Sigmoid colon (tissue), 7 donors: ENCODE measurements around the gene LXN. TPM values are rescaled to one million over a fixed set of nuclear protein-coding genes. Genes with fewer than 3 reads are reported as not detected.

Source experiments
- DNase-seq: peaks from one replicate; pipeline ENCODE4 v3.0.0-alpha.2; 2019
- H3K27ac ChIP-seq, 4 donors: fragments of 200-600 bp; sonication (generic); one replicate each; pipeline ENCODE4 v1.5.1; 2016 to 2019; ENCODE audit warnings: mild to moderate bottlenecking in 1 of 4
- H3K27me3 ChIP-seq, 3 donors: fragments of 200-600 bp; sonication (generic); one replicate each; pipeline ENCODE4 v1.5.1; 2019; ENCODE audit warnings: mild to moderate bottlenecking in 1 of 3
- H3K36me3 ChIP-seq, 4 donors: fragments of 200-600 bp; sonication (generic); one replicate each; pipeline ENCODE4 v1.5.1; 2016 to 2019
- H3K4me1 ChIP-seq, 4 donors: fragments of 200-600 bp; sonication (generic); one replicate each; pipeline ENCODE4 v1.5.1; 2017 to 2019
- H3K4me3 ChIP-seq, 4 donors: fragments of 200-600 bp; sonication (generic); one replicate each; pipeline ENCODE4 v1.5.1; 2017 to 2019; ENCODE audit warnings: mild to moderate bottlenecking in 2 of 4, moderate library complexity in 1 of 4
- H3K9me3 ChIP-seq, 4 donors: fragments of 200-600 bp in 3 of 4; sonication (generic) in 3 of 4; one replicate each; pipeline versions ENCODE4 v1.5.1 to v1.6.1; 2013 to 2019
- EP300 ChIP-seq, 4 donors: sonication (generic); formaldehyde crosslinking; IDR thresholded peaks; one replicate each; pipeline ENCODE4 v1.6.1; 2017; ENCODE audit warnings: antibody characterized with exemption in 4 of 4
- POLR2A ChIP-seq, 2 donors: fragments of 450-650 bp; IDR thresholded peaks; one replicate each; pipeline ENCODE4 v1.6.1; 2016; ENCODE audit warnings: antibody characterized with exemption in 2 of 2, mild to moderate bottlenecking in 2 of 2, moderate library complexity in 2 of 2
- POLR2AphosphoS5 ChIP-seq, 4 donors: sonication (generic); formaldehyde crosslinking; IDR thresholded peaks; one replicate each; pipeline ENCODE4 v1.6.1; 2017; ENCODE audit warnings: antibody characterized with exemption in 4 of 4
- WGBS, 2 donors: extraction: QIAGEN DNeasy Blood & Tissue Kit; methylation state at CpG; one replicate each; pipeline ENCODE4 v1.1.7; 2013; 5-methylcytosine and 5-hydroxymethylcytosine counted together
- intact Hi-C: fragments of 100-400 bp; cut with DNase I; formaldehyde crosslinking; loops from one replicate; pipeline ENCODE4 v1.15.1; 2023
- polyA plus RNA-seq, 3 donors: library from polyadenylated mRNA; stranded (reverse); fragments of 200-250 nt; gene quantifications; one replicate each; pipeline ENCODE4 v1.2.3, GENCODE V29; 2013
- total RNA-seq, 4 donors: library from RNA; depleted of rRNA; stranded (reverse); fragments of >200 nt; gene quantifications; one replicate each; pipeline ENCODE4 v1.1.0, GENCODE V29; 2016
- TF ChIP-seq, protein P1 (sequence below), 4 experiments: fragments of 450-650 bp in 3 of 4; fragments of 200-600 bp in 1 of 4; IDR thresholded peaks; one replicate each; pipeline ENCODE4 v1.5.1; 2016 to 2019; ENCODE audit warnings: antibody characterized with exemption in 4 of 4, mild to moderate bottlenecking in 3 of 4, moderate library complexity in 2 of 4
- donor health status: healthy with polysubstance abuse.
- donor health status: Bipolar disorder and iron deficiency.
- donor health status: healthy.

The LXN gene
- total and polyA plus RNA-seq, 7 donors: 8.6 to 97.3 (median 13.2) TPM

DNA sequence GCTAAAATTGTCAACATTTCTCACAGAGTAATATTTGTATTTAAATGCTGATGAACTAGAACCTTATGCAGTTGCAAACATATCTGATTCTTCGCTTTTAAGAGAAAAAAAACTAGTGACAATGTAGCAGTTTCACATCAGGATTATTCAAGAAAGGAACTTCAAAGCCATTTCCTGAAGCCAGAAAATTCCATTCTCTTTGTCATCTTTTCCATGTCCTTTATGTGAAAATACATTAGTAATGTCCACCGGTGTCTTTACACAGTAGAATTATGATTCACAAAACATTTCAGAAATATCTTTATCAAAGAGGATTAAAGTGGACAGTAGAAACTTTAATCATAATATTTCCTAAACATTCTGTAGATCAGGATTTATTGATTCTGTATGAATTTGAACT, 12.7 kb upstream of the LXN start:
- Histone ChIP-seq H3K27me3 (no peaks in the 10 kb centered on the region), H3K36me3 (peaks cover 0 to 35% (median 0%) of the 10 kb centered on the region in 4 donors), H3K4me3 (no peak overlapping the region), H3K9me3 (no peaks in the 10 kb centered on the region), H3K27ac (no peak overlapping the region), H3K4me1 (no peaks in the 10 kb centered on the region)
- no peak for DNase-seq
- intact Hi-C loops: no loop called here
- WGBS, 2 donors: 93 to 98% methylated on average over 2 of the region's 2 CpGs
- no peak for TF ChIP-seq POLR2AphosphoS5 (IDR thresholded peaks at IDR 0.05)
- no peak for TF ChIP-seq EP300 (IDR thresholded peaks at IDR 0.05)
- no peak for TF ChIP-seq POLR2A (IDR thresholded peaks at IDR 0.05)
- TF ChIP-seq, protein P1, sequence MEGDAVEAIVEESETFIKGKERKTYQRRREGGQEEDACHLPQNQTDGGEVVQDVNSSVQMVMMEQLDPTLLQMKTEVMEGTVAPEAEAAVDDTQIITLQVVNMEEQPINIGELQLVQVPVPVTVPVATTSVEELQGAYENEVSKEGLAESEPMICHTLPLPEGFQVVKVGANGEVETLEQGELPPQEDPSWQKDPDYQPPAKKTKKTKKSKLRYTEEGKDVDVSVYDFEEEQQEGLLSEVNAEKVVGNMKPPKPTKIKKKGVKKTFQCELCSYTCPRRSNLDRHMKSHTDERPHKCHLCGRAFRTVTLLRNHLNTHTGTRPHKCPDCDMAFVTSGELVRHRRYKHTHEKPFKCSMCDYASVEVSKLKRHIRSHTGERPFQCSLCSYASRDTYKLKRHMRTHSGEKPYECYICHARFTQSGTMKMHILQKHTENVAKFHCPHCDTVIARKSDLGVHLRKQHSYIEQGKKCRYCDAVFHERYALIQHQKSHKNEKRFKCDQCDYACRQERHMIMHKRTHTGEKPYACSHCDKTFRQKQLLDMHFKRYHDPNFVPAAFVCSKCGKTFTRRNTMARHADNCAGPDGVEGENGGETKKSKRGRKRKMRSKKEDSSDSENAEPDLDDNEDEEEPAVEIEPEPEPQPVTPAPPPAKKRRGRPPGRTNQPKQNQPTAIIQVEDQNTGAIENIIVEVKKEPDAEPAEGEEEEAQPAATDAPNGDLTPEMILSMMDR (IDR thresholded peaks at IDR 0.05): no peak

DNA sequence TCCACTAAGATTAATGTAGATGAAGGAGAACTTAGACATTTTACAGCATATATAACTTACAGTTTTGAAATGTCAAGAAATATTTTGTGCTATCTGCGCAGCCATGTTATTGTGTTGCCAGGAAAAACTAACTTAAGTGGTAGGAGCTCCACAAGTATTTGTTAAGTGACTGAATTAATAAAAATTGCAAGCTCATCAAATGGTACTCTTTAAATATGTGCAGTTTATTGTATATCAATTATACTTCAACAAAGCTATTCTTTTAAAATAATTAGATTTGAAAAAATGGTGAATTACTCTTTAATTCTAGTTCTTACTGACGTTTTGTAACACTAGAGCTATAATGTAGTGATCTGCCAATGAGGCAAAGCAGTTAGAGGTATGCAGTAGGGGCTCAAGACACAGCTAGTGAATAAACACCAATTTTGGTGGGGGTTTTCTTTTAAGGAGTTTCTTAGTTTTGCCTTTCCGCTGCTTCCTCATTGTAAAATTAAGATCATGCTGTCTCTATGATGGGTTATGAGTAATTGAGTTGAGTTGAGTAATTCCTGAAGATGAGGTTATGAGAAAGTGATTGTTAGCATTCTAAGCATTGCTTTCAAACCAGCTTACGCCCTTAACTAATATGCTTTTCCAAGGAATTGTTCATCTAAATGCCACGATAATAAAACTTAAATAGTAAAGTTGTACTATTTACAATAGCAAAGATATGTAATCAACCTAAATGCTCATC, 10.9 kb upstream of the LXN start:
- Histone ChIP-seq H3K27ac (no peak overlapping the region), H3K27me3 (no peaks in the 10 kb centered on the region), H3K4me1 (no peaks in the 10 kb centered on the region), H3K4me3 (no peak overlapping the region), H3K36me3 (peaks cover 0 to 44% (median 0%) of the 10 kb centered on the region in 4 donors), H3K9me3 (no peaks in the 10 kb centered on the region)
- no peak for DNase-seq
- 82 to 91% methylated on average over 5 of the region's 5 CpGs for WGBS, 2 donors
- intact Hi-C loops: no loop called here
- no peak for TF ChIP-seq POLR2AphosphoS5 (IDR thresholded peaks at IDR 0.05)
- no peak for TF ChIP-seq POLR2A (IDR thresholded peaks at IDR 0.05)
- TF ChIP-seq, protein P1 (IDR thresholded peaks at IDR 0.05): no peak
- TF ChIP-seq EP300 (IDR thresholded peaks at IDR 0.05): no peak

DNA sequence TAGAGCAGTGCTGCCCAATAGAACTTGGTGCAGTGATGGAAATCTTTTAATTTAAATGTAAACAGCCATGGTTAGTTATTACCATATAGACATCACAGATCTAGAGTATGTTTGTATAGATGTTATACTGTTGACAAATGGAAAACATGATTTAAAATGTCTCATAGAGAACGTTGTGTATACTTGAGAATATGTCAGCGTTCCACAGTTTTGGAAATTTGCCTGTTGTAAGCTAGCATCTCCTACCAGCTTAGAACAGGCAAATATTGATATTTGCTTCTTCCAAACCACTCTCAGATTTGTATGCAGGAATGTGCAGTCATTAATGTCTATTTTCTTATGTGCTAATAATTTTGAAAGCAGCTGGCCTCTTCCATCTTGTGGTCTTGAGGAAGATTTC, 8.4 kb upstream of the LXN start:
- Histone ChIP-seq H3K27ac (no peak overlapping the region), H3K27me3 (no peaks in the 10 kb centered on the region), H3K4me1 (no peaks in the 10 kb centered on the region), H3K4me3 (no peak overlapping the region), H3K36me3 (peaks cover 0 to 54% (median 0%) of the 10 kb centered on the region in 4 donors), H3K9me3 (no peaks in the 10 kb centered on the region)
- 81 to 82% methylated on average over 2 of the region's 2 CpGs for WGBS, 2 donors
- no peak for DNase-seq
- TF ChIP-seq EP300 (IDR thresholded peaks at IDR 0.05) (no peak), POLR2AphosphoS5 (IDR thresholded peaks at IDR 0.05) (no peak), POLR2A (IDR thresholded peaks at IDR 0.05) (no peak)
- TF ChIP-seq, protein P1 (IDR thresholded peaks at IDR 0.05): no peak
- intact Hi-C loops: no loop called here

DNA sequence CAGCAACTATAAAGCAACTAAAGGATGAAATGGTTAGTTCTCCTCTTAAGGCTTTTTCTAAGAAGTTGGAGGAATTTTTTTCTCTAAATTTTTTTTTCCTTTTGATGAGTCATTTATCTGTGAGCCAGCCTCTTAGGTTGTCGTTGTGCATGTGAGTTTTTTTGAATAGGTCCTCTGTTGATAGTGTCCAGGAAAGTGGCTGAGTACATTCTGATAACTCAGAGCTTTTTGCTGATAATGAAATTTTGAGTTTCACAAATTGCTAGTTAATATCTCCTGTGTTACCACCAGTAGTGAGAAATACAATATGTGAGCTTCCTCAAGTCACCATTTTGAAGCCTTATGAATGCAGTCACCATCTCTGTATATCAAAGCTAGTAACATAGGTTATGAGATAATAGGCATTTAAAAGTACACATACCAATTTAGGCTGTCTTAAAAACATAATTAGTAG, 7.1 kb upstream of the LXN start:
- intact Hi-C loops: no loop called here
- no peaks in the 10 kb centered on the region for H3K27me3 ChIP-seq
- whole genome bisulfite sequencing, 2 donors: 60 to 72% methylated on average over 1 of the region's 1 CpG
- no peaks in the 10 kb centered on the region for H3K9me3 ChIP-seq
- DNase-seq: no peak
- no peak overlapping the region for H3K27ac ChIP-seq
- H3K36me3 ChIP-seq: peaks cover 0 to 42% (median 0%) of the 10 kb centered on the region in 4 donors
- no peaks in the 10 kb centered on the region for H3K4me1 ChIP-seq
- TF ChIP-seq, protein P1 (IDR thresholded peaks at IDR 0.05): no peak
- no peak for TF ChIP-seq EP300 (IDR thresholded peaks at IDR 0.05)
- TF ChIP-seq POLR2AphosphoS5 (IDR thresholded peaks at IDR 0.05): no peak
- TF ChIP-seq POLR2A (IDR thresholded peaks at IDR 0.05): no peak
- no peak overlapping the region for H3K4me3 ChIP-seq
